Measurements from ENCODE around the gene SLC6A18. TPM values are rescaled to one million over a fixed set of nuclear protein-coding genes. Genes with fewer than 3 reads are reported as not detected.

Gene SLC6A18
- total RNA-seq, 2 donors from 2014 or later: not detected

GRCh38 chr5:1194378-1194777 lies 30.8 kb upstream of the SLC6A18 start:
- H3K4me3 ChIP-seq: no peak overlapping the region
- no peaks in the 10 kb centered on the region for H3K9me3 ChIP-seq
- H3K36me3 ChIP-seq (replicated peaks in 1 of 2; ENCODE audit: insufficient read depth in 1 of 2, low read depth in 2 of 2): no peaks in the 10 kb centered on the region
- H3K27ac ChIP-seq: no peak overlapping the region
- H3K4me1 ChIP-seq: no peaks in the 10 kb centered on the region
- no peak for ATAC-seq
- no peak for TF ChIP-seq POLR2A (IDR thresholded peaks at IDR 0.05)
- TF ChIP-seq, protein P1, sequence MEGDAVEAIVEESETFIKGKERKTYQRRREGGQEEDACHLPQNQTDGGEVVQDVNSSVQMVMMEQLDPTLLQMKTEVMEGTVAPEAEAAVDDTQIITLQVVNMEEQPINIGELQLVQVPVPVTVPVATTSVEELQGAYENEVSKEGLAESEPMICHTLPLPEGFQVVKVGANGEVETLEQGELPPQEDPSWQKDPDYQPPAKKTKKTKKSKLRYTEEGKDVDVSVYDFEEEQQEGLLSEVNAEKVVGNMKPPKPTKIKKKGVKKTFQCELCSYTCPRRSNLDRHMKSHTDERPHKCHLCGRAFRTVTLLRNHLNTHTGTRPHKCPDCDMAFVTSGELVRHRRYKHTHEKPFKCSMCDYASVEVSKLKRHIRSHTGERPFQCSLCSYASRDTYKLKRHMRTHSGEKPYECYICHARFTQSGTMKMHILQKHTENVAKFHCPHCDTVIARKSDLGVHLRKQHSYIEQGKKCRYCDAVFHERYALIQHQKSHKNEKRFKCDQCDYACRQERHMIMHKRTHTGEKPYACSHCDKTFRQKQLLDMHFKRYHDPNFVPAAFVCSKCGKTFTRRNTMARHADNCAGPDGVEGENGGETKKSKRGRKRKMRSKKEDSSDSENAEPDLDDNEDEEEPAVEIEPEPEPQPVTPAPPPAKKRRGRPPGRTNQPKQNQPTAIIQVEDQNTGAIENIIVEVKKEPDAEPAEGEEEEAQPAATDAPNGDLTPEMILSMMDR (IDR thresholded peaks at IDR 0.05): no peak
- no peak for DNase-seq
- H3K27me3 ChIP-seq: no peaks in the 10 kb centered on the region
- 86 to 92% methylated on average over 6 of the region's 6 CpGs for WGBS, 2 donors
- intact Hi-C loops (cut with DNase I): no loop called here

GRCh38 chr5:1195439-1195838 lies 29.7 kb upstream of the SLC6A18 start:
- 80 to 92% methylated on average over 3 to 5 of the region's 5 CpGs for WGBS, 2 donors
- no peaks in the 10 kb centered on the region for H3K27me3 ChIP-seq
- no peak overlapping the region for H3K4me3 ChIP-seq
- no peaks in the 10 kb centered on the region for H3K36me3 ChIP-seq (replicated peaks in 1 of 2; ENCODE audit: insufficient read depth in 1 of 2, low read depth in 2 of 2)
- peaks cover 5% of the 10 kb centered on the region for H3K4me1 ChIP-seq
- DNase-seq: no peak
- no peak for ATAC-seq
- no peak overlapping the region for H3K27ac ChIP-seq
- TF ChIP-seq, protein P1 (IDR thresholded peaks at IDR 0.05): no peak
- TF ChIP-seq POLR2A (IDR thresholded peaks at IDR 0.05): no peak
- intact Hi-C loops (cut with DNase I): no loop called here
- no peaks in the 10 kb centered on the region for H3K9me3 ChIP-seq

DNA sequence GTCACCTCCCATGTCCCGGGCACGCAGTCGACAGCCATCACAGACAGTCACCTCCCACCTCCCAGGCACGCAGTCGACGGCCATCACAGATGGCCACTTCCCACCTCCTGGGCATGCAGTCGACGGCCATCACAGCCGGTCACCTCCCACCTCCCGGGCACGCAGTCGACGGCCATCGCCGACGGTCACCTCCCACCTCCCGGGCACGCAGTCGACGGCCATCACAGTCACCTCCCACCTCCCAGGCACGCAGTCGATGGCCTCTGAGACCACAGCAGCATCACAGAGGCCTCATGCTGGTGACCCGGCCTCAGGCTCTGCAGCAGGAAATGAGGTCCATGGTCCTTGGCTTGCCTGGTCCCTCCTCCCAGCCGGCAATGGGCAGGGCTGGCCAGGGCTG lies 29.3 kb upstream of the SLC6A18 start:
- Histone ChIP-seq H3K9me3 (no peaks in the 10 kb centered on the region), H3K4me3 (no peak overlapping the region), H3K36me3 (replicated peaks in 1 of 2; ENCODE audit: insufficient read depth in 1 of 2, low read depth in 2 of 2) (no peaks in the 10 kb centered on the region), H3K4me1 (peaks cover 5% of the 10 kb centered on the region), H3K27me3 (no peaks in the 10 kb centered on the region), H3K27ac (no peak overlapping the region)
- TF ChIP-seq POLR2A (IDR thresholded peaks at IDR 0.05): no peak
- intact Hi-C loops (cut with DNase I): no loop called here
- ATAC-seq: no peak
- WGBS, 2 donors: 85 to 89% methylated on average over 20 to 24 of the region's 24 CpGs
- DNase-seq: no peak

DNA sequence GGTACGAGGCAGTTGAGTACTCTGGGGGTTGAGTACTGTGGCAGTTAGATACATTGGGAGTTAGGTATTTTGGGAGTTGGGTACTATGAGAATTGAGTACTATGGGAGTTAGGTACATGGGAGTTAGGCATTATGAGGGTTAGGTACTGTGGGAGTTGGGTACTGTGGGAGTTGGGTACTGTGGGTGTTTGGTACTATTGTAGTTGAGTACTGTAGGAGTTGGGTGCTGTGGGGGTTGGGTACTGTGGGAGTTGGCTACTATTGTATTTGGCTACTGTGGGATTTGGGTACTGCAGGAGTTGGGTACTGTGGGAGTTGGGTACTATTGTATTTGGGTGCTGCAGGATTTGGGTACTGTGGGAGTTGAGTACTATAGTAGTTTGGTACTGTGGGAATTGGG lies 28.6 kb upstream of the SLC6A18 start:
- no peak for TF ChIP-seq POLR2A (IDR thresholded peaks at IDR 0.05)
- TF ChIP-seq, protein P1 (IDR thresholded peaks at IDR 0.05): no peak
- 83 to 92% methylated on average over 1 of the region's 1 CpG for WGBS, 2 donors
- ATAC-seq: no peak
- no peak for DNase-seq
- Histone ChIP-seq H3K4me3 (no peak overlapping the region), H3K4me1 (peaks cover 5% of the 10 kb centered on the region), H3K36me3 (replicated peaks in 1 of 2; ENCODE audit: insufficient read depth in 1 of 2, low read depth in 2 of 2) (no peaks in the 10 kb centered on the region), H3K27ac (no peak overlapping the region), H3K27me3 (no peaks in the 10 kb centered on the region), H3K9me3 (no peaks in the 10 kb centered on the region)
- intact Hi-C loops (cut with DNase I): no loop called here

DNA sequence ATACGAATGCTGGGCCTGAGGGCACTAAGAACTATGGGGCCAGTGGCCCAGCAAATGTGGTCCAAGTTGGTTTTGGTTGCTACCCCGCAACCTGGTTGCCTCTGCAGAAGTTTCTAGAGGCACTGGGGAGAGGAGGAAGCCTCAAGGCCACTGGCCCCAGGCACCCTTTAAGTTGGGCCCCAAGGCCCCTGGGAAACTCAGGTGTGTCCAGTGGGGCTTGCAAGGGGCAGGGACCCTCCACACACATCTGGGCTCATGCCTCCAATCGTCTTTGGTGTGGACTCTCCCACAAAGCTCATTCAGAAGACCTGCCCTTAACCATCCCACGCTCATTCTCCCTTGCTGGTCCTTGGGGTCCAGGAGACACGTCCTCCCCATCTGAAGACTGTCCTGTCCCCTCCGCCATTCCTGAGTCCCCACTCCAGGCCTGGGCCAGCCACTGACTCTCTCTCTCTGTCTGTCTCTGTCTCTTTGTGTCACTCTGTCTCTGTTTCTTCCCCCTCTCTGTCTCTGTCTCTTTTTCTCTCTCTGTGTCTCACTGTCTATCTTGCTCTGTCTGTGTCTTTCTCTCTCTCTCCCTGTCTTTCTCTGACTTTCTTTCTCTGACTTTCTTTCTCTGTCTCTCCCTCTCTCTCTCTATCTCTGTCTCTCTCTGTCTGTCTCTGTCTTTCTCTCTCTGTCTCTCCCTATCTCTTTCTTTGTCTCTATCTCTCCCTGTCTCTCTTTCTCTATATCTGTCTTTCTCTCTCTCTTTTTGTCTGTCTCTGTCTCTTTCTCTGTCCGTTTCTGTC lies 27.1 kb upstream of the SLC6A18 start:
- 86 to 91% methylated on average over 7 of the region's 7 CpGs for WGBS, 2 donors
- DNase-seq (no peak), ATAC-seq (no peak)
- intact Hi-C loops (cut with DNase I): no loop called here
- no peaks in the 10 kb centered on the region for H3K27me3 ChIP-seq
- no peaks in the 10 kb centered on the region for H3K9me3 ChIP-seq
- no peaks in the 10 kb centered on the region for H3K36me3 ChIP-seq (replicated peaks in 1 of 2; ENCODE audit: insufficient read depth in 1 of 2, low read depth in 2 of 2)
- no peak for TF ChIP-seq POLR2A (IDR thresholded peaks at IDR 0.05)
- TF ChIP-seq, protein P1 (IDR thresholded peaks at IDR 0.05): no peak
- no peak overlapping the region for H3K4me3 ChIP-seq
- peaks cover 5% of the 10 kb centered on the region for H3K4me1 ChIP-seq
- H3K27ac ChIP-seq: no peak overlapping the region
